HG03159 (cell line): Measurements from ENCODE around the gene ALG5.

Experiments
- ATAC-seq: cut with Tn5 transposase; IDR thresholded peaks from one replicate; pipeline ENCODE4 v1.9.1; 2021; ENCODE audit warnings: mild to moderate bottlenecking, moderate library complexity; ENCODE audit not compliant: unreplicated experiment

Gene ALG5

GRCh38 chr13:36981156-36981743 is 17.9 kb downstream of the ALG5 start:
- ATAC-seq, result peak; percentile 72

GRCh38 chr13:36979361-36980050 is 19.6 kb downstream of the ALG5 start:
- ATAC-seq, result no peak

- no peak for ATAC-seq
These were observed 24.0 kb downstream of the ALG5 start for GRCh38 chr13:36975172-36975571.

GRCh38 chr13:36973621-36974295 is 25.4 kb downstream of the ALG5 start:
- peak; percentile 84 for ATAC-seq

GRCh38 chr13:36973009-36973408 is 26.1 kb downstream of the ALG5 start:
- no peak for ATAC-seq

- no peak for ATAC-seq
These were observed 32.7 kb downstream of the ALG5 start for GRCh38 chr13:36966404-36966803.

- no peak for ATAC-seq
These were observed 33.4 kb downstream of the ALG5 start for GRCh38 chr13:36965767-36966166.

- no peak for ATAC-seq
These were observed 39.6 kb downstream of the ALG5 start for GRCh38 chr13:36959456-36960116.

GRCh38 chr13:36954542-36954941 is 44.6 kb downstream of the ALG5 start:
- ATAC-seq, result no peak

GRCh38 chr13:36950920-36951319 is 48.2 kb downstream of the ALG5 start:
- ATAC-seq, result no peak

- no peak for ATAC-seq
These were observed 48.8 kb downstream of the ALG5 start for GRCh38 chr13:36950330-36950729.

- no peak for ATAC-seq
These were observed 54.1 kb downstream of the ALG5 start for GRCh38 chr13:36945078-36945477.

- no peak for ATAC-seq
These were observed 73.5 kb downstream of the ALG5 start for GRCh38 chr13:36925603-36926002.

GRCh38 chr13:36924001-36924400 is 75.1 kb downstream of the ALG5 start:
- ATAC-seq, result no peak

- no peak for ATAC-seq
These were observed 77.4 kb downstream of the ALG5 start for GRCh38 chr13:36921631-36922301.

GRCh38 chr13:36920616-36921185 is 78.4 kb downstream of the ALG5 start:
- no peak for ATAC-seq

- peak; percentile 75 for ATAC-seq
These were observed 79.1 kb downstream of the ALG5 start, which contains the start of gene SMAD9 for GRCh38 chr13:36919833-36920615. TSS of gene SMAD9 (minus strand) at chr13:36920238. CDS start at chr13:36879689, 40,549 bp downstream.

- ATAC-seq, result peak; percentile 26
These were observed 79.8 kb downstream of the ALG5 start for GRCh38 chr13:36919171-36919832.
